ENCODE measurements around the gene KRTAP10-2. TPM values are rescaled to one million over a fixed set of nuclear protein-coding genes. Genes with fewer than 3 reads are reported as not detected.
"Not testable (repeated sequence)": the region's sequence is repeated elsewhere in the genome, so short reads cannot be mapped to it uniquely, and the experiment has no call there.

Gene KRTAP10-2, protein sequence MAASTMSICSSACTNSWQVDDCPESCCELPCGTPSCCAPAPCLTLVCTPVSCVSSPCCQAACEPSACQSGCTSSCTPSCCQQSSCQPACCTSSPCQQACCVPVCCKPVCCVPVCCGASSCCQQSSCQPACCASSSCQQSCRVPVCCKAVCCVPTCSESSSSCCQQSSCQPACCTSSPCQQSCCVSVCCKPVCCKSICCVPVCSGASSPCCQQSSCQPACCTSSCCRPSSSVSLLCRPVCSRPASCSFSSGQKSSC
- not detected for polyA plus RNA-seq (2012; ENCODE audit: insufficient read depth, insufficient read length)

DNA sequence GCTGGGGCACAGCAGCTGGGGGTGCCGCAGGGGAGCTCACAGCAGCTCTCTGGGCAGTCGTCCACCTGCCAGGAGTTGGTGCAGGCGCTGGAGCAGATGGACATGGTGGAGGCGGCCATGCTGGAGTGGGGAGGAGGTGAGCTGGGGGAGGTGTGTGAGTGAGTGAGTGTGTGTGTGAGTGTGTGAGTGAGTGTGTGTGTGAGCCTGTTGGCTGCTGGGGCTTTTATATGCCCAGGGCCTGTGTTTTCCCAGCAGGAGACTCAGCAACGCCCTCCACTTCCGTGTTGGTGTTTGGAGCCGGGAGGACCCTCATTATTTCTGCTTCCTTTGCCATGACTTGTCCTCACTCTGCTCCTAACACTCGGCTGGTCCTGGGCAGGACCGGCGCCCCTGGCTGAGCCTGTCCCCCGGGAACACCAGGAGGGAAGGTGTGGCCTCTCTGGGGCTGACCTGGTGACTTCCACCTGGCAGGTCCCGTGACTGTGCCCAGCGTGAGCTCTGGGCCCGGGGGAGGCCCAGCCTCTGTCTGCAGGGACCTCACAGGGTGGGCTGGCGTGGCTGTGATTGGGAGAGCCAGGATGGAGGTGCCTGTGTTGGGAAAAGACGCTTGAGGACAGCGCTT, at the start of gene KRTAP10-2:
KRTAP10-2 (minus strand) TSS at position 166 of the 622 bp plus-strand sequence; CDS start at position 119, 47 bp downstream.
- no peak within 1 kb of the TSS for H3K4me3 ChIP-seq (ENCODE audit: low read length)
- no peak for DNase-seq (ENCODE audit: low read depth, low spot score)

DNA sequence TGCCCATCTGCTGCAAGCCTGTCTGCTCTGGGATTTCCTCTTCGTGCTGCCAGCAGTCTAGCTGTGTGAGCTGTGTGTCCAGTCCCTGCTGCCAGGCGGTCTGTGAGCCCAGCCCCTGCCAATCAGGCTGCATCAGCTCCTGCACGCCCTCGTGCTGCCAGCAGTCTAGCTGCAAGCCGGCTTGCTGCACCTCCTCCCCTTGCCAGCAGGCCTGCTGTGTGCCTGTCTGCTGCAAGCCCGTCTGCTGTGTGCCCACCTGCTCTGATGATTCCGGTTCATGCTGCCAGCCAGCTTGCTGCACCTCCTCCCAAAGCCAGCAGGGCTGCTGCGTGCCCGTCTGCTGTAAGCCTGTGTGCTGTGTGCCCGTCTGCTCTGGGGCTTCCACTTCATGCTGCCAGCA, 49.8 kb upstream of the KRTAP10-2 start:
- H3K4me3 ChIP-seq (ENCODE audit: low read length); DNase-seq (ENCODE audit: low read depth, low spot score): not testable (repeated sequence)

- DNase-seq (ENCODE audit: low read depth, low spot score) = not testable (repeated sequence)
These were observed 49.0 kb upstream of the KRTAP10-2 start, which contains the start of gene KRTAP10-7 for GRCh38 chr21:44600118-44600978. Gene KRTAP10-7 (plus strand): TSS chr21:44600597. CDS start chr21:44600622, 25 bp downstream.

DNA sequence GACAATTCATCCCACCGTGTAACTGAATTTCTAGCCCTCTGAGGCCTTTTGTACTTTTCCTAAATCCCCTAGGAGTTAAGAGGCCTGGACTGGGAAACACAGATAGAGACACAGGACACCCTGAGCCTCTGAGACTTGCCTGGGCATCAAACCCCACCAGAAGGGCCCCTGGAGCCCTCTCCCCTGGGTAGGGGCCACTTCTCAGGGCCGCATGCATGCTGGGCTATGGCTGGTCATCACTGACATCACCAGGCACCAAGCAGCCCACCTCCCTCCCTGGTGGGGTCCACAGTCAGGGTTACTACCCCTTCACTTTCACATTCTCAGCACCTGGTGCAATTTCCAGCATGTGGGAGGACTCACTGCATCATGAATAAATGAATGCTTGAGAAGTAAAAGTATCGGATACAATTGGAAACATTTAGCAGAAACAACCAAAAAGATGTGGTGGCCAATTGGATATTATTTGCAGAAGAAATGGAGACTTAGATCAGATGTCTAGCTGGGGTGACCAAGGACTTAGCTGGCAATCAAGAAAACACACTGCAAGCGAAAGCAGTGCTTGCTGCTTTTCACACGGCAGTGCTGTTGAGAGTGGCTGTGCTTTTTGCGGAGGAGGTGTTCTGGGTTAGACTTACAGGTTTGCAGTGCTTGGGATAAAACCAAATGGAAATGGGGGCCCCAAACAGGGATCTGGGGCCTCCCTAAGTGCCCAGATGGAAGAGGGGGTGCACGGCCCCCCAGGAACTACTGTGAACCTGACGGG, 48.1 kb upstream of the KRTAP10-2 start:
- no peak overlapping the region for H3K4me3 ChIP-seq (ENCODE audit: low read length)
- DNase-seq (ENCODE audit: low read depth, low spot score) = no peak

More at GRCh38 chr21:44600118-44600978, 49.0 kb upstream of the KRTAP10-2 start, which contains the start of gene KRTAP10-7:
- H3K4me3 ChIP-seq (ENCODE audit: low read length) = not testable (repeated sequence)

DNA sequence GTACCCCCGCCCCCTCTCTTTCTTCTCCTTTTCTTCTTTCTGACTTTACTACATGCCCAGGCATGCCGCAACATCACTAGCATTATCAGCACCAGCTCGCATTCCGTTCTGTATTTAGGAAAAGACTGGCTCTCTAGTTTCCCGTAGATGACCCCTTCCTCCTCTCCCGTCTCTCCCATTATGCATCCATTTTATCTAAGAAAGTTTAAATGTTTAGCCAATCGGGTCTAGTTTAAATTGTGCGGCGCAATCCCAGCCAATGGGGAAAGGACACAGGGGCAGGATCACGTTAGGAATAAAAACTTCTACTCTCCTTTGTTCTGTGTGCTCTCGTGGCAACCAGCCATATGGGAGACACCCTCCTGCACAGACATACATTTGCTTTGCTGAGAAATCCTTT, 46.8 kb upstream of the KRTAP10-2 start:
- no peak for DNase-seq (ENCODE audit: low read depth, low spot score)
- H3K4me3 ChIP-seq (ENCODE audit: low read length) = no peak overlapping the region

DNA sequence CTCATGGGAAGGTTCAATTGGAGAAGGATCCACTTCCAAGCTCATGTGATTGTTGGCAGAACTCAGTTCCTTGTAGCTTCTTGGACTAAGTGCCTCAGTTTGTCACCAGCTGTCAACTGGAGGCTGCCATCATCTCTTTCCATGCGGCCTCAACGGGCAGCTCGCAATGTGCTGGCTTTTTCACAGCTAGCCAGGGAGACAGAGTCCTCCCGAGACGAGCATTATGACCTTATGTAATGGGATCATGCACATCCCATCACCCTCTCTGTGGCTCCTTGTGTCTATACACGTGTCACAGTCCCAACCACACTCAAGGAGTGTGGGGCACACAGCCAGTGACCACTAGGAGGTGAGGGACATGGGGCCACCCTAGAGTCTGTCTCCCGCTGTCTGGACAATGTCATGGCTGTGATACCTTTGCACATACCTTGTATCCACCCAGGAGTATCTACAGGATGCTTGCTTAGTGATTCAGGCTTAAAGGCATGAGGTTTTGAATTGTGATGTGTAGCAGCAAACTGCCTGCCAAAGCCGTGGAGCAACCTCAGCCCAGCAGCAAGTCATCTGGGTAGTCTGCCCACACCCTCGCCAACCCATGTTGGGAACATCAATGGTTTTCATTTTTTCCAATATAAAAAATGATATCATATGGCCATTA, 44.9 kb upstream of the KRTAP10-2 start:
- no peak for DNase-seq (ENCODE audit: low read depth, low spot score)
- no peak overlapping the region for H3K4me3 ChIP-seq (ENCODE audit: low read length)

GRCh38 chr21:44595524-44595923, 44.2 kb upstream of the KRTAP10-2 start:
- no peak for DNase-seq (ENCODE audit: low read depth, low spot score)
- no peak overlapping the region for H3K4me3 ChIP-seq (ENCODE audit: low read length)

- DNase-seq (ENCODE audit: low read depth, low spot score) = no peak
- H3K4me3 ChIP-seq (ENCODE audit: low read length) = no peak overlapping the region
These were observed 43.2 kb upstream of the KRTAP10-2 start for GRCh38 chr21:44594406-44594916.

- no peak overlapping the region for H3K4me3 ChIP-seq (ENCODE audit: low read length)
These were observed 42.5 kb upstream of the KRTAP10-2 start for GRCh38 chr21:44593598-44594405.

GRCh38 chr21:44592446-44593311, 41.4 kb upstream of the KRTAP10-2 start, which contains the start of gene KRTAP10-6:
Gene KRTAP10-6 (minus strand): TSS chr21:44592505. CDS start chr21:44592484, 21 bp downstream.
- no peak for DNase-seq (ENCODE audit: low read depth, low spot score)
- no peak within 1 kb of the TSS for H3K4me3 ChIP-seq (ENCODE audit: low read length)

More at GRCh38 chr21:44593598-44594405, 42.5 kb upstream of the KRTAP10-2 start:
- DNase-seq (ENCODE audit: low read depth, low spot score) = no peak

DNA sequence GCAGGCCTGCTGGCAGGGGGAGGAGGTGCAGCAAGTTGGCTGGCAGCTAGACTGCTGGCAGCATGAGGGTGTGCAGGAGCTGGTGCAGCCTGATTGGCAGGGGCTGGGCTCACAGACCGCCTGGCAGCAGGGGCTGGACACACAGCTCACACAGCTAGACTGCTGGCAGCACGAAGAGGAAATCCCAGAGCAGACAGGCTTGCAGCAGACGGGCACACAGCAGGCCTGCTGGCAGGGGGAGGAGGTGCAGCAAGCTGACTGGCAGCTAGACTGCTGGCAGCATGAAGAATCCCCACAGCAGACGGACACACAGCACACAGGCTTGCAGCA, 40.5 kb upstream of the KRTAP10-2 start:
- not testable (repeated sequence) for DNase-seq (ENCODE audit: low read depth, low spot score); H3K4me3 ChIP-seq (ENCODE audit: low read length)

DNA sequence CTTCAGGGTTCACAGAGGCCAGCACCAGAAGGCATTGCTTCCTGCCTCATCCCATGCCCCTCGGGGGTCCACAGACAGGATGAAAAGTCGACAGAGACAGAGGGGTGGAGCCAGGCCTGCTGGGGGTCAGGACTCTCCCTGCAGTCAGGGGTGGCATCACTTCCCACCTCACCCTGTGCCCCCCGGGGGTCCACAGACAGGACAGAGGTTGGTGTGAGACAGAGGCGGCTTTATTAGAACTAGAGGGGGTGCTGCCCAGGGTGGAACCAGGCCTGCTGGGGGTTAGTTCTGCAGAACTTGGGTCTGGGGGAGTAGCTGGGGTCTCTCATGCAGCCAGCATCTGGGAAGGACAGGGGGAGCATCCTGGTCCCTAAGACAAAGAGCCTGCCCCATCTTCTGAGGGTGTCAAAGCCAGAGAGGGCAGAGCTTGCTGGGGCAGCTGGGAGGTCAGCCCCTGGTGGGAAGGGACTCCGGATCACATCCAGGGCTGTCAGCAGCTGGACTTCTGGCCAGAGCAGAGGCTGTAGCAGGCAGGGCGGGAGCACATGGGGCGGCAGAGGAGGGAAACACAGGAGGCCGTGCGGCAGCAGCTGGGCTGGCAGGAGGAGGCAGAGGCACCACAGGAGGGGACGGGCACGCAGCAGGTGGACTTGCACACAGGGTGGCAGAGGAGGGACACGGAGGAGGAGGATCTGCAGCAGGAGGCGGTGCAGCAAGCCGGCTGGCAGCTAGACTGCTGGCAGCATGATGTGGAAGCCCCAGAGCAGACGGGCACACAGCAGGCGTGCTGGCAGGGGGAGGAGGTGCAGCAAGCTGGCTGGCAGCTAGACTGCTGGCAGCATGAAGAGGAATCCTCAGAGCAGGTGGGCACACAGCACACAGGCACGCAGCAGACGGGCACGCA, 39.8 kb upstream of the KRTAP10-2 start:
- not testable (repeated sequence) for DNase-seq (ENCODE audit: low read depth, low spot score); H3K4me3 ChIP-seq (ENCODE audit: low read length)

GRCh38 chr21:44590311-44590721, 39.0 kb upstream of the KRTAP10-2 start:
- DNase-seq (ENCODE audit: low read depth, low spot score) = no peak
- H3K4me3 ChIP-seq (ENCODE audit: low read length) = no peak overlapping the region

- no peak for DNase-seq (ENCODE audit: low read depth, low spot score)
- no peak overlapping the region for H3K4me3 ChIP-seq (ENCODE audit: low read length)
These were observed 38.4 kb upstream of the KRTAP10-2 start for GRCh38 chr21:44589586-44590305.

- no peak for DNase-seq (ENCODE audit: low read depth, low spot score)
These were observed 37.8 kb upstream of the KRTAP10-2 start for GRCh38 chr21:44589094-44589493.

More at GRCh38 chr21:44589094-44589493, 37.8 kb upstream of the KRTAP10-2 start:
- no peak overlapping the region for H3K4me3 ChIP-seq (ENCODE audit: low read length)
